PFSK-1 (cell line): ENCODE measurements around the gene NFIA.

Source experiments
- FOXP2 ChIP-seq: optimal IDR thresholded peaks from 2 replicates; pipeline ENCODE3; 2011; ENCODE audit warnings: borderline replicate concordance, control low read depth, inconsistent platforms; ENCODE audit not compliant: insufficient read depth; ENCODE audit errors: extremely low read length, extremely low read depth
- POLR2AphosphoS5 ChIP-seq: IDR thresholded peaks from 2 replicates; pipeline ENCODE4 v1.6.1; 2012; ENCODE audit warnings: low read depth, mild to moderate bottlenecking, control low read depth, low read length, moderate library complexity
- REST ChIP-seq, 2 experiments: IDR thresholded peaks; 2 replicates each; pipeline versions ENCODE4 v1.6.1 to v1.8.0; 2011 to 2012; ENCODE audit warnings: low read depth in 2 of 2, low read length in 2 of 2, control low read depth in 1 of 2, inconsistent platforms in 1 of 2, mild to moderate bottlenecking in 1 of 2, moderate library complexity in 1 of 2; ENCODE audit not compliant: insufficient read depth in 1 of 2
- SIN3A ChIP-seq: IDR thresholded peaks from 2 replicates; pipeline ENCODE4 v1.6.1; 2012; ENCODE audit warnings: mild to moderate bottlenecking, low read length, moderate library complexity, borderline replicate concordance; ENCODE audit not compliant: insufficient read depth
- TAF1 ChIP-seq: IDR thresholded peaks from 2 replicates; pipeline ENCODE4 v1.6.1; 2012; ENCODE audit warnings: low read length, control low read depth, borderline replicate concordance; ENCODE audit not compliant: insufficient read depth

The NFIA gene

DNA sequence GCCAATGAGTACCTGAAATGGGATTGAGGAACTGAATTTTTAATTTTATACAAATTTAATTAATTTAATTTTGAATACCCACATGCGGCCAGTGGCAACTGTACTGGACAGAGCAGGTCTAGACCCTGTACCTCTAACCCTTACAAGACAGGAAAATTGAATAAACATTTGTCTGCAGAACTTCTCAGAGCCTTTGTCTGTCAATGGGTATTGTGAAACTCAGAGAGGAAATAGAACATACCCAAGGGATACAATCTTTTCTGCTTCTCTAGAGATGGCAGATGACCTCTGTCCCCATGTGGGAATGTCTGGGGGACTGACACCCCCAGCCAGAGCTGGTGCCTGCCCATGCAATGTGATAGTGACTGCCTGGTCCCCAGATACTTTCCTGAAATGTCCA is 421.9 kb downstream of the NFIA start:
- TF ChIP-seq REST (IDR thresholded peaks at IDR 0.05; ENCODE audit: insufficient read depth in 1 of 2, low read depth in 2 of 2, low read length in 2 of 2) (no peak), TAF1 (no peak), FOXP2 (no peak), SIN3A (no peak), POLR2AphosphoS5 (no peak)

DNA sequence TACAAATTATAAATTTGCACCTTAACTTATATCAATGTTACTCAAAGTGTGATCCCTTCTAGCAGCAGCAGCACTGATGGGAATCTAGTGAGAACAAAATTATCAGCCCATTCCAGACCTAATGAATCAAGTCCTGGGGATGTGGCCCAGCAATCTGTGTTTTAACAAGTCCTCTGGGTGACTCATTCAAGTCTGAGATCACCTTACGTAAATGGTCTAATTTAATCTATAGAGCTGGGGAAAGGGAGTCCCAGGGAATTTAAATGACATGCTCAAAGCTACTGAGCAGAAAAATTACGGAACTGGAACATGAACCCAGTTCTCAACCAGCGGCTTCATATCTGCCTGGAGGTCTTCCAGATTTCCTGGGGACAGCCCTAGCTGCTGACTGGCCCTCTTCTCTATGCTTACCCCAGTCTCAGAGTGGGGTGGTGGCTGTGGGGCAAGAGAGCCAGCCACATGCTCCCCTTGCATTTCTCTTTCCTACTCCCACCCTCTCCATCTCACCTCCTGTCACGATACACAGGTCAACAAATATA is 422.6 kb downstream of the NFIA start:
- no peak for TF ChIP-seq TAF1
- TF ChIP-seq SIN3A, result no peak
- no peak for TF ChIP-seq POLR2AphosphoS5
- no peak for TF ChIP-seq REST (IDR thresholded peaks at IDR 0.05; ENCODE audit: insufficient read depth in 1 of 2, low read depth in 2 of 2, low read length in 2 of 2)
- TF ChIP-seq FOXP2, result no peak

DNA sequence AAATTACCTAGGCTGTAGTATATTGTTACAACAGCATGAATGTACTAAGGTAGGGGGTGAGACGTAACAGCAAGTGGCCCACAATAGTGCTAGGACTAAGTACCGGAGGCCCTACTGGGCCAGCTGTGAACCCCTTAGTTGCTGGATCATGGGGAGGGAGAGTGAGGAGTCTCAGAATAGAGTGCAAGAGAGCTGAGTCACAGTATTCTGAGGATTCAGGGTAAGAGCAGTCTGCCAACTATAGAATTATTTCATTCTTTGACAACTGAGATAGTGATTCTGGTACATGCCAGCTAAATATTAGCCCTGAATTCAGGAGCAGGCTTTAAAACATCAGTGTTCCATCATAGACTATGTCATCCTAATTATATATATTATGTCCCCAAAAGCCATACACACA is 423.9 kb downstream of the NFIA start:
- TF ChIP-seq REST (IDR thresholded peaks at IDR 0.05; ENCODE audit: insufficient read depth in 1 of 2, low read depth in 2 of 2, low read length in 2 of 2) (no peak), FOXP2 (no peak), TAF1 (no peak), SIN3A (no peak), POLR2AphosphoS5 (no peak)

DNA sequence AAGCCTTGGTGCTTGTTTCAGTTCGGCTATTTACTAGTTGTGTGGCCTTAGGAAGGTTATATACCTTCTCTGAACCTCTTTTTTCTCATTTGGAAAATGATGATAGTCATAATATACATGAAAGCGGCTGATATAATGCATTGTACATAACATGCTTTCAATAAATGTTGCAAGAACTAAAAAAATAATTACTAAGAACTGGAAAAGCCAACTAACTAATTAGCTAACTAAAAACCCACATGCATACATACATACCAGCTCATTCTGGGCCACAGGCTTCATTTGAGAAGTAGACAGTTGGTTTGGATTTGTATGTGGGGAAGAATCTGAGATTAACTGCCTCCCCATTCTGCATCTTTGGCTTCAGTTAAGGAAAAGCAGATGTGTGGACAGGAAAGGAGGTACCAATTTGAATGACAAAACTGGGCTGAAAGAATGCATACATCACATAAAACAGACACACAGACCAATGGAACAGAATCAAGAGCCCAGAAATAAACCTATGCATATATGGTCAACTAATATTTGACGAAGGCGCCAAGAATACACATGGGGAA is 424.7 kb downstream of the NFIA start:
- no peak for TF ChIP-seq FOXP2
- no peak for TF ChIP-seq REST (IDR thresholded peaks at IDR 0.05; ENCODE audit: insufficient read depth in 1 of 2, low read depth in 2 of 2, low read length in 2 of 2)
- TF ChIP-seq SIN3A, result no peak
- no peak for TF ChIP-seq TAF1
- no peak for TF ChIP-seq POLR2AphosphoS5
